HepG2 (cell line): ENCODE data around the gene ARHGAP9. TPM values are rescaled to one million over a fixed set of nuclear protein-coding genes. Genes with fewer than 3 reads are reported as not detected.

ENCODE experiments used
- BORCS8-MEF2B ChIP-seq: sonication (generic); formaldehyde crosslinking; IDR thresholded peaks from 2 replicates; pipeline ENCODE4 v1.8.0; 2022; ENCODE audit warnings: mild to moderate bottlenecking, missing genetic modification reagents
- DMAP1 ChIP-seq: IDR thresholded peaks from 2 replicates; pipeline ENCODE4 v1.6.1; 2016
- EP300 ChIP-seq, 3 experiments: sonication (generic) in 1 of 3; formaldehyde crosslinking in 1 of 3; IDR thresholded peaks; 2 replicates each; pipeline versions ENCODE4 v1.5.1 to v1.6.1; 2011 to 2020; ENCODE audit warnings: low read depth in 2 of 3, low read length in 2 of 3, borderline replicate concordance in 1 of 3, improper control_type of control experiment in 1 of 3, mild to moderate bottlenecking in 1 of 3, missing genetic modification reagents in 1 of 3, moderate library complexity in 1 of 3
- FOSL1 ChIP-seq: sonication (generic); formaldehyde crosslinking; IDR thresholded peaks from 2 replicates; pipeline ENCODE4 v1.9.0; 2021; ENCODE audit warnings: missing genetic modification reagents, borderline replicate concordance
- FUBP1 ChIP-seq: sonication (generic); formaldehyde crosslinking; IDR thresholded peaks from 2 replicates; pipeline ENCODE4 v1.5.1; 2020; ENCODE audit warnings: missing genetic modification reagents, mild to moderate bottlenecking, borderline replicate concordance
- GPN1 ChIP-seq: sonication (generic); formaldehyde crosslinking; IDR thresholded peaks from 2 replicates; pipeline ENCODE4 v1.5.1; 2020; ENCODE audit warnings: missing genetic modification reagents, borderline replicate concordance
- HDAC1 ChIP-seq: sonication (generic); formaldehyde crosslinking; IDR thresholded peaks from 2 replicates; pipeline ENCODE4 v1.5.1; 2020; ENCODE audit warnings: mild to moderate bottlenecking, missing genetic modification reagents
- HOXD1 ChIP-seq: sonication (generic); formaldehyde crosslinking; IDR thresholded peaks from 2 replicates; pipeline ENCODE4 v1.5.0; 2020; ENCODE audit warnings: missing genetic modification reagents
- KDM6A ChIP-seq: IDR thresholded peaks from 2 replicates; pipeline ENCODE4 v1.6.1; 2016; ENCODE audit warnings: low read depth
- KLF12 ChIP-seq: sonication (generic); formaldehyde crosslinking; IDR thresholded peaks from 2 replicates; pipeline ENCODE4 v1.4.0; 2020; ENCODE audit warnings: missing genetic modification reagents, borderline replicate concordance
- MED13 ChIP-seq: sonication (generic); formaldehyde crosslinking; IDR thresholded peaks from 2 replicates; pipeline ENCODE4 v1.5.0; 2020; ENCODE audit warnings: missing genetic modification reagents
- MIER2 ChIP-seq: IDR thresholded peaks from 2 replicates; pipeline ENCODE4 v1.6.1; 2016; ENCODE audit warnings: missing biosample characterization, missing genetic modification reagents
- MTF1 ChIP-seq: sonication (generic); formaldehyde crosslinking; IDR thresholded peaks from 2 replicates; pipeline ENCODE4 v1.5.0; 2020; ENCODE audit warnings: missing genetic modification reagents
- POLR2G ChIP-seq: fragments of 200-400 bp; formaldehyde crosslinking; IDR thresholded peaks from 2 replicates; pipeline ENCODE4 v1.6.1; 2018; ENCODE audit warnings: mild to moderate bottlenecking, low read depth, low read length, moderate library complexity
- SIX1 ChIP-seq: sonication (generic); formaldehyde crosslinking; IDR thresholded peaks from 2 replicates; pipeline ENCODE4 v1.4.0; 2020; ENCODE audit warnings: missing genetic modification reagents, borderline replicate concordance
- TCF7 ChIP-seq: sonication (generic); IDR thresholded peaks from 2 replicates; pipeline ENCODE4 v1.6.1; 2016; ENCODE audit warnings: antibody characterized with exemption, low read depth
- ZFAT ChIP-seq: sonication (generic); formaldehyde crosslinking; conservative IDR thresholded peaks from 2 replicates; pipeline ENCODE4 v1.8.1; 2023; ENCODE audit warnings: missing genetic modification reagents, inconsistent platforms
- ZNF468 ChIP-seq: sonication (generic); formaldehyde crosslinking; IDR thresholded peaks from 2 replicates; pipeline ENCODE4 v1.8.0; 2022; ENCODE audit warnings: mild to moderate bottlenecking, moderate library complexity, missing genetic modification reagents
- ZNF781 ChIP-seq: sonication (generic); formaldehyde crosslinking; IDR thresholded peaks from 2 replicates; pipeline ENCODE4 v1.5.1; 2020; ENCODE audit warnings: borderline replicate concordance, mild to moderate bottlenecking, missing genetic modification reagents; ENCODE audit errors: not compliant biosample characterization
- ZSCAN22 ChIP-seq: sonication (generic); formaldehyde crosslinking; IDR thresholded peaks from 2 replicates; pipeline ENCODE4 v1.4.0; 2020; ENCODE audit warnings: mild to moderate bottlenecking, missing genetic modification reagents
- ZSCAN30 ChIP-seq: sonication (generic); formaldehyde crosslinking; IDR thresholded peaks from 2 replicates; pipeline ENCODE4 v1.5.0; 2020; ENCODE audit warnings: mild to moderate bottlenecking, missing genetic modification reagents
- polyA plus RNA-seq, 8 experiments: library from polyadenylated mRNA; depleted of rRNA in 3 of 8; stranded (reverse) in 7 of 8; unstranded in 1 of 8; fragments of >200 nt; fragmentation: Illumina TruSeq in 4 of 8; extraction: Trizol in 4 of 8; gene quantifications; 2 replicates each; pipeline versions ENCODE4 v1.2.1 to v1.2.3, GENCODE V29; 2011 to 2016; ENCODE audit warnings: low read depth in 4 of 8, missing spikeins in 1 of 8, mixed read lengths in 1 of 8; ENCODE audit not compliant: insufficient read depth in 1 of 8
- total RNA-seq, 5 experiments: library from RNA; depleted of rRNA; stranded (reverse); fragments of >200 nt; fragmentation: Illumina TruSeq; extraction: Trizol; gene quantifications; 2 replicates each; pipeline ENCODE4 v1.2.3, GENCODE V29; 2016; ENCODE audit warnings: low read depth in 1 of 5
- TF ChIP-seq, protein P1 (sequence below): sonication (generic); formaldehyde crosslinking; IDR thresholded peaks from 2 replicates; pipeline ENCODE4 v1.9.0; 2022; ENCODE audit warnings: low read depth, missing genetic modification reagents
- TF ChIP-seq, protein P2 (sequence below): sonication (generic); formaldehyde crosslinking; IDR thresholded peaks from 2 replicates; pipeline ENCODE4 v1.5.0; 2020; ENCODE audit warnings: mild to moderate bottlenecking, missing genetic modification reagents, borderline replicate concordance

The ARHGAP9 gene
- total and polyA plus RNA-seq, 2 of the 13 experiments (the other 11 are each of a cell fraction or from before 2014, with no cell fraction given): 0.18 to 1.2 TPM

DNA sequence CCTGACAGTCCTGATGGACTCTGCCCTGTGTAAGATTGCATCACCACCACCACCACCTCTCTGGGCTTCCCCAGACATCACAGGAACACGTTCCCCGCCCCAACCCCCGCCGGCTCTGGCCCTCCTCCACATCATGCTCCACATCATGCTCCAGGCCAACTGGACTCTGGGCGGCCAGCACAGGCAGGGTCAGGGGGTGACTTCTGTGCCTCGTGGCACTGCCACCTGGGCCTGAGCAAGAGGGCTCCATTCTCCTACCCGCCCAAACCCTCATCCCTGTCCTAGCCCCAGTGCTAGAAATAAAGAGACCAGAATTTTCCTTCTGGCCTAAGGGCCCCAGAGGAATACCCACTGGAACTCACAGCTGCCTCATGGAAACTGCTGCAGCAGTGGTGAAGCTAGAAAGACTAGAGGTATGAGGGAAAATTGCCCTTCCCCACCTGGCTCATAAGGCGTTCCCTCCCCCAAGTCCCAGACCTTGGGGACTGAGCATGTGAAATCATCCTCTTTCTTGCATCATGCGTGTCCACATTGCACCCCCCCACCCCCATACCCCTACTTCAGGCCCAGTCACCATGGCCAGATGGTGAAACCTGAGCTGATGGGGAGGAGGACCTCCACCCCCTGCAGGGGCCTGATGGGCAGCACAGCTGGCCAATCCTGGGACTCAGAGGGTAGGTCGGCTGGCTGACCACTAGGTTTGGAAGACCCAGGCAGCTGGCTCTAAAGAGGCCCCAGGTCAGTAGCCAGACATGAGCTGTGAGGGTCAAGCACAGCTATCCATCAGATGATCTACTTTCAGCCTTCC, 24.9 kb downstream of the ARHGAP9 start, which contains the start of gene INHBE (continued):
- TF ChIP-seq, protein P1, sequence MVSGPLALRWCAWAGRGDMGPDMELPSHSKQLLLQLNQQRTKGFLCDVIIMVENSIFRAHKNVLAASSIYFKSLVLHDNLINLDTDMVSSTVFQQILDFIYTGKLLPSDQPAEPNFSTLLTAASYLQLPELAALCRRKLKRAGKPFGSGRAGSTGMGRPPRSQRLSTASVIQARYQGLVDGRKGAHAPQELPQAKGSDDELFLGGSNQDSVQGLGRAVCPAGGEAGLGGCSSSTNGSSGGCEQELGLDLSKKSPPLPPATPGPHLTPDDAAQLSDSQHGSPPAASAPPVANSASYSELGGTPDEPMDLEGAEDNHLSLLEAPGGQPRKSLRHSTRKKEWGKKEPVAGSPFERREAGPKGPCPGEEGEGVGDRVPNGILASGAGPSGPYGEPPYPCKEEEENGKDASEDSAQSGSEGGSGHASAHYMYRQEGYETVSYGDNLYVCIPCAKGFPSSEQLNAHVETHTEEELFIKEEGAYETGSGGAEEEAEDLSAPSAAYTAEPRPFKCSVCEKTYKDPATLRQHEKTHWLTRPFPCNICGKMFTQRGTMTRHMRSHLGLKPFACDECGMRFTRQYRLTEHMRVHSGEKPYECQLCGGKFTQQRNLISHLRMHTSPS (CRISPR knock-in tag): peak; percentile 97
- TF ChIP-seq GPN1 (CRISPR knock-in tag) (no peak), ZFAT (no peak), KLF12 (CRISPR knock-in tag) (no peak), SIX1 (CRISPR knock-in tag) (peak; percentile 94), POLR2G (peak; percentile 69), HOXD1 (CRISPR knock-in tag) (0 out of 2 replicates have a peak, but pooled peaks have one; percentile 24), MED13 (no peak), ZNF468 (CRISPR knock-in tag) (no peak), FOSL1 (CRISPR knock-in tag) (no peak), HDAC1 (CRISPR knock-in tag) (peak; percentile 97), DMAP1 (CRISPR knock-in tag) (peak; percentile 98), FUBP1 (CRISPR knock-in tag) (peak; percentile 27; the same call in 1 of the 2 replicates), TCF7 (peak; percentile 72; the same call in 1 of the 2 replicates), KDM6A (CRISPR knock-in tag) (peak; percentile 81), ZNF781 (CRISPR knock-in tag) (peak; percentile 63), MIER2 (CRISPR knock-in tag) (no peak), ZSCAN22 (CRISPR knock-in tag) (no peak; the same call in 1 of the 2 replicates), EP300 (IDR thresholded peaks at IDR 0.05; ENCODE audit: low read depth in 2 of 2, low read length in 2 of 2) (peak; percentile 61 to 83), EP300 (CRISPR knock-in tag; IDR thresholded peaks at IDR 0.05; ENCODE audit: borderline replicate concordance) (peak; percentile 61), ZSCAN30 (CRISPR knock-in tag) (no peak), BORCS8-MEF2B (CRISPR knock-in tag) (peak; percentile 84; the same call in 1 of the 2 replicates), MTF1 (CRISPR knock-in tag) (no peak)
- TF ChIP-seq, protein P2, sequence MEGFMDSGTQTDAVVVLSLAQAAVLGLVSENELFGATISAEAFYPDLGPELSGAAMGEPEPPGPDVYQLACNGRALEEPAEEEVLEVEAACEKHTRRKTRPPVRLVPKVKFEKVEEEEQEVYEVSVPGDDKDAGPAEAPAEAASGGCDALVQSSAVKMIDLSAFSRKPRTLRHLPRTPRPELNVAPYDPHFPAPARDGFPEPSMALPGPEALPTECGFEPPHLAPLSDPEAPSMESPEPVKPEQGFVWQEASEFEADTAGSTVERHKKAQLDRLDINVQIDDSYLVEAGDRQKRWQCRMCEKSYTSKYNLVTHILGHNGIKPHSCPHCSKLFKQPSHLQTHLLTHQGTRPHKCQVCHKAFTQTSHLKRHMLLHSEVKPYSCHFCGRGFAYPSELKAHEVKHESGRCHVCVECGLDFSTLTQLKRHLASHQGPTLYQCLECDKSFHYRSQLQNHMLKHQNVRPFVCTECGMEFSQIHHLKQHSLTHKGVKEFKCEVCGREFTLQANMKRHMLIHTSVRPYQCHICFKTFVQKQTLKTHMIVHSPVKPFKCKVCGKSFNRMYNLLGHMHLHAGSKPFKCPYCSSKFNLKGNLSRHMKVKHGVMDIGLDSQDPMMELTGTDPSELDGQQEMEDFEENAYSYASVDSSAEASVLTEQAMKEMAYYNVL (CRISPR knock-in tag): peak; percentile 39; the same call in 1 of the 2 replicates
